ENCODE data around the gene CCDC171. TPM values are rescaled to one million over a fixed set of nuclear protein-coding genes. Genes with fewer than 3 reads are reported as not detected.

The CCDC171 gene
- total and polyA plus RNA-seq, 8 donors = 1.2 to 26.3 (median 2.7) TPM; not detected in 1

GRCh38 chr9:16013826-16014225 lies 461.0 kb downstream of the CCDC171 start:
- no peaks in the 10 kb centered on the region for H3K27me3 ChIP-seq
- H3K9me3 ChIP-seq = peaks cover 0 to 27% (median 16%) of the 10 kb centered on the region in 4 donors
- DNase-seq = no peak
- WGBS, 5 donors = 65 to 81% (median 68%) methylated on average over 1 of the region's 1 CpG
- H3K36me3 ChIP-seq = no peaks in the 10 kb centered on the region
- no peaks in the 10 kb centered on the region for H3K4me1 ChIP-seq
- intact Hi-C loops (cut with DNase I; ENCODE audit: low total_unique reads) = no loop called here
- H3K27ac ChIP-seq = no peak overlapping the region
- TF ChIP-seq EP300 (IDR thresholded peaks at IDR 0.05) (no peak), POLR2AphosphoS5 (IDR thresholded peaks at IDR 0.05) (no peak), CTCF (IDR thresholded peaks at IDR 0.05) (no peak), POLR2A (IDR thresholded peaks at IDR 0.05) (no peak)
- no peak overlapping the region for H3K4me3 ChIP-seq

GRCh38 chr9:16022228-16022627 lies 469.4 kb downstream of the CCDC171 start:
- DNase-seq = no peak
- H3K4me3 ChIP-seq = no peak overlapping the region
- no peak for TF ChIP-seq POLR2AphosphoS5 (IDR thresholded peaks at IDR 0.05)
- TF ChIP-seq EP300 (IDR thresholded peaks at IDR 0.05) = no peak
- TF ChIP-seq CTCF (IDR thresholded peaks at IDR 0.05) = no peak
- no peak for TF ChIP-seq POLR2A (IDR thresholded peaks at IDR 0.05)
- no peaks in the 10 kb centered on the region for H3K27me3 ChIP-seq
- 54 to 82% (median 78%) methylated on average over 2 to 3 of the region's 3 CpGs for WGBS, 5 donors
- H3K4me1 ChIP-seq = no peaks in the 10 kb centered on the region
- intact Hi-C loops (cut with DNase I; ENCODE audit: low total_unique reads) = no loop called here
- H3K27ac ChIP-seq = no peak overlapping the region
- H3K36me3 ChIP-seq = no peaks in the 10 kb centered on the region
- peaks cover 0 to 26% (median 15%) of the 10 kb centered on the region in 4 donors for H3K9me3 ChIP-seq

- DNase-seq = no peak
- Histone ChIP-seq H3K9me3 (peaks cover 0 to 15% (median 5%) of the 10 kb centered on the region in 4 donors), H3K27me3 (no peaks in the 10 kb centered on the region), H3K36me3 (no peaks in the 10 kb centered on the region), H3K27ac (no peak overlapping the region), H3K4me1 (no peaks in the 10 kb centered on the region), H3K4me3 (no peak overlapping the region)
- intact Hi-C loops (cut with DNase I; ENCODE audit: low total_unique reads) = no loop called here
- 47 to 98% (median 97%) methylated on average over 1 of the region's 1 CpG for WGBS, 5 donors
- no peak for TF ChIP-seq EP300 (IDR thresholded peaks at IDR 0.05)
- no peak for TF ChIP-seq POLR2A (IDR thresholded peaks at IDR 0.05)
- TF ChIP-seq CTCF (IDR thresholded peaks at IDR 0.05) = no peak
- TF ChIP-seq POLR2AphosphoS5 (IDR thresholded peaks at IDR 0.05) = no peak
Measured at GRCh38 chr9:16023446-16023845, 470.6 kb downstream of the CCDC171 start.

Small RNA genes within 50 kb of the gene (small RNA-seq; reads per million reads assigned to genes)
- 0 reads per million in 4 donors for gene AL513423.1
- 0 reads per million in 4 donors for gene HMGN2P16
- gene RN7SL98P = 0 reads per million in 4 donors
- gene RNU6-14P = 0 to 0.30 (median 0.08) reads per million in 4 donors
- gene RNU6-246P = 0 reads per million in 4 donors

Other genes with a start within 250 kb of the CCDC171 start
- 10 to 100 TPM in 3 of 5 donors, 1 to 10 TPM in 2; 4.7 to 35.4 (median 14.2) TPM for gene TTC39B, start 245.8 kb upstream of the CCDC171 start, total RNA-seq
- 1 to 10 TPM; 2.0 to 4.7 (median 3.5) TPM for gene TTC39B, start 245.8 kb upstream of the CCDC171 start, polyA plus RNA-seq
- 100 to 1,000 TPM in 2 of 5 donors, 10 to 100 TPM in 3; 18.7 to 217 (median 60.8) TPM for gene SNAPC3, start 130.2 kb upstream of the CCDC171 start, total RNA-seq
- gene SNAPC3, start 130.2 kb upstream of the CCDC171 start, polyA plus RNA-seq = 10 to 100 TPM in 1 of 3 donors, 1 to 10 TPM in 2; 7.7 to 15.9 (median 9.2) TPM
- 10 to 100 TPM in 4 of 5 donors, 1 to 10 TPM in 1; 6.4 to 90.1 (median 61.9) TPM for gene PSIP1, start 42.1 kb upstream of the CCDC171 start, total RNA-seq
- gene PSIP1, start 42.1 kb upstream of the CCDC171 start, polyA plus RNA-seq = 10 to 100 TPM; 21.4 to 25.1 (median 23.1) TPM